Measurements from ENCODE around the gene HDAC8. TPM values are rescaled to one million over a fixed set of nuclear protein-coding genes. Genes with fewer than 3 reads are reported as not detected.

Gene HDAC8
- polyA plus RNA-seq, 1 donor from 2014 or later: 54.0 TPM

GRCh38 chrX:72421797-72422196 lies 150.8 kb downstream of the HDAC8 start:
- Histone ChIP-seq H3K79me2 (replicated peaks; ENCODE audit: insufficient read depth, low read length) (no peaks in the 10 kb centered on the region), H3K4me3 (ENCODE audit: low read length) (no peak overlapping the region), H3K9me3 (ENCODE audit: low read length) (no peaks in the 10 kb centered on the region), H3K4me2 (ENCODE audit: low read length) (no peak overlapping the region), H3K27ac (ENCODE audit: low read length) (no peak overlapping the region), H3K36me3 (ENCODE audit: insufficient read depth, low read length) (no peaks in the 10 kb centered on the region), H3F3A (ENCODE audit: insufficient read depth, low read length, poor library complexity, severe bottlenecking) (no peaks in the 10 kb centered on the region), H3K9ac (ENCODE audit: low read length) (no peak overlapping the region), H4K20me1 (ENCODE audit: insufficient read depth) (no peaks in the 10 kb centered on the region), H3K27me3 (ENCODE audit: insufficient read depth, low read depth, low read length) (no peaks in the 10 kb centered on the region), H3K9me2 (ENCODE audit: insufficient read depth, low read length) (no peaks in the 10 kb centered on the region), H2AFZ (ENCODE audit: low read depth, low read length) (no peak overlapping the region)
- no peak for TF ChIP-seq REST (IDR thresholded peaks at IDR 0.05; ENCODE audit: borderline replicate concordance)
- no peak for TF ChIP-seq RAD21 (conservative IDR thresholded peaks at IDR 0.05)
- TF ChIP-seq CTCF (IDR thresholded peaks at IDR 0.05; ENCODE audit: poor library complexity, severe bottlenecking): no peak
- no peak for TF ChIP-seq POLR2AphosphoS5 (IDR thresholded peaks at IDR 0.05)
- no peak for TF ChIP-seq EZH2 (IDR thresholded peaks at IDR 0.05; ENCODE audit: borderline replicate concordance, insufficient read depth, low read length, poor library complexity, severe bottlenecking)
- TF ChIP-seq EP300 (conservative IDR thresholded peaks at IDR 0.05; ENCODE audit: poor library complexity, severe bottlenecking): no peak
- TF ChIP-seq SMC3 (conservative IDR thresholded peaks at IDR 0.05; ENCODE audit: poor library complexity): no peak
- TF ChIP-seq MXI1 (conservative IDR thresholded peaks at IDR 0.05; ENCODE audit: poor library complexity, severe bottlenecking): no peak
- no peak for TF ChIP-seq TAF1 (IDR thresholded peaks at IDR 0.05; ENCODE audit: low read depth)

DNA sequence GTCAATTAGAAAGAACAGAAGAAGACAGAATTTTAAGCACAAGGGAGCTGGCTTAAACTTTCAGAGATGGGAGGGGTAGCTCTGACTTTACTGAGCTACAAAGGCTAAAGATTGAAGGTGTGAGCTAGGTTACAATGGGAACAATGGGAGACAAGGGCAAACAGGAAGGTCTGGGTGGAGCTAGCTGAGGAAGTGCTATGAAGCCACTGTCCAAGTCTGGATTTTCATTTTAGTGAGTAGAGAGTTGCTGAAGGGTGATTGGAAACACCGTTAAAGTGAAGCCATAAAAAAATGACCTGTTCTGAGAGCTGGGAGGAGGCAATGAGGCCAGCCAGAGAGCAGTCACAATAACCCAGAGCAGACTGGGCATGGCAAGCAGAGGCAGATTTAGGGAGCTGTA lies 162.7 kb downstream of the HDAC8 start:
- TF ChIP-seq CTCF (IDR thresholded peaks at IDR 0.05; ENCODE audit: poor library complexity, severe bottlenecking): no peak
- no peak for TF ChIP-seq MXI1 (conservative IDR thresholded peaks at IDR 0.05; ENCODE audit: poor library complexity, severe bottlenecking)
- no peak for TF ChIP-seq SMC3 (conservative IDR thresholded peaks at IDR 0.05; ENCODE audit: poor library complexity)
- TF ChIP-seq TAF1 (IDR thresholded peaks at IDR 0.05; ENCODE audit: low read depth): no peak
- no peak for TF ChIP-seq POLR2AphosphoS5 (IDR thresholded peaks at IDR 0.05)
- no peaks in the 10 kb centered on the region for H4K20me1 ChIP-seq (ENCODE audit: insufficient read depth)
- H3F3A ChIP-seq (ENCODE audit: insufficient read depth, low read length, poor library complexity, severe bottlenecking): no peaks in the 10 kb centered on the region
- H3K36me3 ChIP-seq (ENCODE audit: insufficient read depth, low read length): no peaks in the 10 kb centered on the region
- no peak overlapping the region for H3K4me3 ChIP-seq (ENCODE audit: low read length)
- H3K4me2 ChIP-seq (ENCODE audit: low read length): no peak overlapping the region
- H3K27me3 ChIP-seq (ENCODE audit: insufficient read depth, low read depth, low read length): no peaks in the 10 kb centered on the region
- no peaks in the 10 kb centered on the region for H3K9me3 ChIP-seq (ENCODE audit: low read length)
- H3K27ac ChIP-seq (ENCODE audit: low read length): no peak overlapping the region
- H3K9me2 ChIP-seq (ENCODE audit: insufficient read depth, low read length): no peaks in the 10 kb centered on the region
- H3K79me2 ChIP-seq (replicated peaks; ENCODE audit: insufficient read depth, low read length): no peaks in the 10 kb centered on the region
- no peak overlapping the region for H3K9ac ChIP-seq (ENCODE audit: low read length)
- H2AFZ ChIP-seq (ENCODE audit: low read depth, low read length): no peak overlapping the region

Data from neural cell (in vitro differentiated cells).